Fibroblast of lung (primary cell): ENCODE data around the gene SPTBN2. TPM values are rescaled to one million over a fixed set of nuclear protein-coding genes. Genes with fewer than 3 reads are reported as not detected.

Source experiments
- DNase-seq, 2 donors: peaks; one replicate each; pipeline versions ENCODE4 v3.0.0 to v3.0.0-alpha.2; 2010; ENCODE audit warnings: low read depth in 2 of 2
- H2AFZ ChIP-seq: 2 replicates; pipeline ENCODE4 v1.5.1; 2012; ENCODE audit warnings: low read length, control low read depth, inconsistent platforms
- H3K27ac ChIP-seq: 2 replicates; pipeline ENCODE4 v1.5.1; 2011; ENCODE audit warnings: low read length, control low read depth; ENCODE audit not compliant: insufficient read depth
- H3K27me3 ChIP-seq: 2 replicates; pipeline ENCODE4 v1.5.1; 2011; ENCODE audit warnings: mild to moderate bottlenecking, low read length; ENCODE audit not compliant: control insufficient read depth, insufficient read depth
- H3K36me3 ChIP-seq: 2 replicates; pipeline ENCODE4 v1.5.1; 2011; ENCODE audit warnings: low read length; ENCODE audit not compliant: control insufficient read depth, insufficient read depth
- H3K4me1 ChIP-seq: 2 replicates; pipeline ENCODE4 v1.5.1; 2011; ENCODE audit warnings: low read length; ENCODE audit not compliant: control insufficient read depth, insufficient read depth; ENCODE audit errors: extremely low read depth
- H3K4me2 ChIP-seq: 2 replicates; pipeline ENCODE4 v1.5.1; 2011; ENCODE audit warnings: low read length, control low read depth; ENCODE audit not compliant: insufficient read depth; ENCODE audit errors: extremely low read depth
- H3K4me3 ChIP-seq, 4 experiments: fragments of 200-600 bp in 1 of 4; sonication (generic) in 1 of 4; replicated peaks in 1 of 4; 2 replicates each; pipeline ENCODE4 v1.5.1; 2011 to 2016; ENCODE audit warnings: low read length in 4 of 4, low read depth in 3 of 4, mild to moderate bottlenecking in 3 of 4, control low read depth in 2 of 4, inconsistent platforms in 1 of 4, mixed read lengths in 1 of 4; ENCODE audit not compliant: insufficient read depth in 1 of 4; ENCODE audit errors: control extremely low read depth in 1 of 4
- H3K79me2 ChIP-seq: 2 replicates; pipeline ENCODE4 v1.5.1; 2012; ENCODE audit warnings: mild to moderate bottlenecking, low read length, inconsistent platforms; ENCODE audit not compliant: control insufficient read depth, insufficient read depth
- H3K9ac ChIP-seq: 2 replicates; pipeline ENCODE4 v1.5.1; 2011; ENCODE audit warnings: mild to moderate bottlenecking, low read length, control low read depth; ENCODE audit not compliant: insufficient read depth
- H3K9me3 ChIP-seq: 2 replicates; pipeline ENCODE4 v1.5.1; 2012; ENCODE audit warnings: low read depth, low read length; ENCODE audit not compliant: control insufficient read depth, insufficient read depth
- H4K20me1 ChIP-seq: 2 replicates; pipeline ENCODE4 v1.5.1; 2011; ENCODE audit warnings: low read length; ENCODE audit not compliant: control insufficient read depth, insufficient read depth; ENCODE audit errors: extremely low read depth
- EZH2 ChIP-seq: IDR thresholded peaks from 2 replicates; pipeline ENCODE4 v1.5.1; 2012; ENCODE audit warnings: low read length, control low read depth, mild to moderate bottlenecking; ENCODE audit errors: missing control alignments
- polyA plus RNA-seq, 2 donors: library from polyadenylated mRNA; depleted of rRNA in 1 of 2; stranded (reverse) in 1 of 2; unstranded in 1 of 2; fragments of >200 nt; gene quantifications; 2 replicates each; pipeline ENCODE4 v1.2.1, GENCODE V29; 2011 to 2012; ENCODE audit warnings: missing spikeins in 1 of 2
- total RNA-seq: library from RNA; depleted of rRNA; stranded (reverse); fragments of >200 nt; gene quantifications from 2 replicates; pipeline ENCODE4 v1.2.1, GENCODE V29; 2014
- TF ChIP-seq, protein P1 (sequence below), 2 donors: IDR thresholded peaks in 1 of 2; conservative IDR thresholded peaks in 1 of 2; 1 replicate in 1 of 2; 2 replicates in 1 of 2; pipeline ENCODE4 v1.5.1; 2011 to 2012; ENCODE audit warnings: low read length in 2 of 2, control low read depth in 1 of 2, inconsistent platforms in 1 of 2, low read depth in 1 of 2, mild to moderate bottlenecking in 1 of 2

SPTBN2 gene
- total and polyA plus RNA-seq, 2 donors (not counting 1 experiment from before 2014, with no cell fraction given), result 0.09 to 0.99 TPM

DNA sequence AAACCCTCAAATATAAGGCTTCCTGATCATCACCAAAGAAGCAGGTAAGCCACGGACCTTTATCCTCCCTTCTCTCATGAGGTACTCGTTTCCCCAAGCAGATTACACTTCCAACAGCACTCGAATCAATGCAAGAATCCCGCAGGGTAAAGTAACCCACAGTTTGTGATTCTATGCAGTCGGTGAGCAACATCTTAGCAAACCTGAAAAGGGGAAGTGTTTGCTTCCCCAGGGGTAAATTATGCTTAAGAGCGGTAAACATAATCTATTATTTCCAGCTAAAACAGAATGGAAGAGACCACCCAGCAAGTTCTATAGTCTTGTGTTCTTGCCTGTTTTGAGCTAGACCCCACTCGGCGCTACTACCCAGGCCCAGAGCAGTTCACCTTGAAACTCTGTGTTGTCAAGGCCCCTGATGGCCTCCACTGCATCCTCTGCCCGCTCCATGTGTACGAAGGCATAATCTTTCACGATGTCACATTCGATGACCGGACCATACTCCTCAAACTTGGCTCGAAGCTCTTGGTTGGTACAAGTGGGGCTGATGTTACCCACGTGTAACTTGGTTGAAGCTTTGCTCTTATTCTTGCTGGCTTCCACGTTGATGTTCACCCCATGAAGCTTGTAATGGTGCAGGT is 52.6 kb downstream of the SPTBN2 start:
- peaks cover 5% of the 10 kb centered on the region for H3K36me3 ChIP-seq
- TF ChIP-seq, protein P1, sequence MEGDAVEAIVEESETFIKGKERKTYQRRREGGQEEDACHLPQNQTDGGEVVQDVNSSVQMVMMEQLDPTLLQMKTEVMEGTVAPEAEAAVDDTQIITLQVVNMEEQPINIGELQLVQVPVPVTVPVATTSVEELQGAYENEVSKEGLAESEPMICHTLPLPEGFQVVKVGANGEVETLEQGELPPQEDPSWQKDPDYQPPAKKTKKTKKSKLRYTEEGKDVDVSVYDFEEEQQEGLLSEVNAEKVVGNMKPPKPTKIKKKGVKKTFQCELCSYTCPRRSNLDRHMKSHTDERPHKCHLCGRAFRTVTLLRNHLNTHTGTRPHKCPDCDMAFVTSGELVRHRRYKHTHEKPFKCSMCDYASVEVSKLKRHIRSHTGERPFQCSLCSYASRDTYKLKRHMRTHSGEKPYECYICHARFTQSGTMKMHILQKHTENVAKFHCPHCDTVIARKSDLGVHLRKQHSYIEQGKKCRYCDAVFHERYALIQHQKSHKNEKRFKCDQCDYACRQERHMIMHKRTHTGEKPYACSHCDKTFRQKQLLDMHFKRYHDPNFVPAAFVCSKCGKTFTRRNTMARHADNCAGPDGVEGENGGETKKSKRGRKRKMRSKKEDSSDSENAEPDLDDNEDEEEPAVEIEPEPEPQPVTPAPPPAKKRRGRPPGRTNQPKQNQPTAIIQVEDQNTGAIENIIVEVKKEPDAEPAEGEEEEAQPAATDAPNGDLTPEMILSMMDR (conservative IDR thresholded peaks at IDR 0.05 in 1 of 2, IDR thresholded peaks at IDR 0.05 in 1 of 2; ENCODE audit: low read depth in 1 of 2, low read length in 2 of 2), result no peak
- no peak for TF ChIP-seq EZH2
- no peak overlapping the region for H2AFZ ChIP-seq
- H3K4me1 ChIP-seq, result peaks cover 4% of the 10 kb centered on the region
- peak overlapping the region; percentile 100 for H3K4me2 ChIP-seq
- peak overlapping the region; percentile 87 for H3K27ac ChIP-seq
- H4K20me1 ChIP-seq, result no peaks in the 10 kb centered on the region
- H3K9ac ChIP-seq, result no peak overlapping the region
- H3K9me3 ChIP-seq, result no peaks in the 10 kb centered on the region
- no peaks in the 10 kb centered on the region for H3K27me3 ChIP-seq
- peaks cover 22% of the 10 kb centered on the region for H3K79me2 ChIP-seq
- peak overlapping the region; percentile 32 to 84 (median 82) for H3K4me3 ChIP-seq
- no peak for DNase-seq

DNA sequence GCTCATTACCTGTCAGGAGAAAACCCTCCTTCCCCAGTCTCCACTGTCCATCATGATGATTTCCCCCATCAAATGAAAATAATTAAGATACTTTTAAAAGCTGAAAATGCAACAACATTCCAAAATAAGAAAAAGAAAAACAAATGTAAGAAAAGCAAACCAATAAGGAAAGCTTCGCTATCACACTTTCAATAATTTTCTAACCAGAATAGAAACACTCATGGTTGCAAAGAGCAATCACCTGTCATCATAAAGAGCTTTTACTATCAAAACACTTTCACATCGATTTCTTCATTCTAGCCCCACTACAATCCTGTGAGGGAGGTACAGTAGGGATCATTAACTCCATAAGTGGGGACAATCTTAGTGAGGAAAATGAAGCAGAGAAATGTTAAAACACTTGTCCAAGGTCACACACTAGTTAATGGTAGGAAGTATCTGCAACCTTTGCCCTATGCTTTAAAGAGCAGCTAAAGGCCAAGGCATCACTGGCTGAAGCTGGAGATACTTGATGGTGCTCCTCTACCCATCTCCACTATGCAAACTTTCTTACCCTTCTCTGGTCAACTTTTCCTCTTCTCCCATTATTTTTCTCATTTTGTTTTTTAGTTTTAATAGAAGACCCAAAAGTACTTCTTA is 53.9 kb downstream of the SPTBN2 start:
- peak overlapping the region; percentile 40 for H3K4me2 ChIP-seq
- DNase-seq, result no peak
- no peak overlapping the region for H3K27ac ChIP-seq
- H3K79me2 ChIP-seq, result peaks cover 25% of the 10 kb centered on the region
- no peak overlapping the region for H2AFZ ChIP-seq
- no peaks in the 10 kb centered on the region for H3K9me3 ChIP-seq
- H3K36me3 ChIP-seq, result peaks cover 5% of the 10 kb centered on the region
- peaks cover 4% of the 10 kb centered on the region for H3K4me1 ChIP-seq
- H3K9ac ChIP-seq, result no peak overlapping the region
- no peak for TF ChIP-seq EZH2
- TF ChIP-seq, protein P1 (conservative IDR thresholded peaks at IDR 0.05 in 1 of 2, IDR thresholded peaks at IDR 0.05 in 1 of 2; ENCODE audit: low read depth in 1 of 2, low read length in 2 of 2), result no peak
- no peaks in the 10 kb centered on the region for H4K20me1 ChIP-seq
- no peaks in the 10 kb centered on the region for H3K27me3 ChIP-seq
- H3K4me3 ChIP-seq, result no peak overlapping the region

DNA sequence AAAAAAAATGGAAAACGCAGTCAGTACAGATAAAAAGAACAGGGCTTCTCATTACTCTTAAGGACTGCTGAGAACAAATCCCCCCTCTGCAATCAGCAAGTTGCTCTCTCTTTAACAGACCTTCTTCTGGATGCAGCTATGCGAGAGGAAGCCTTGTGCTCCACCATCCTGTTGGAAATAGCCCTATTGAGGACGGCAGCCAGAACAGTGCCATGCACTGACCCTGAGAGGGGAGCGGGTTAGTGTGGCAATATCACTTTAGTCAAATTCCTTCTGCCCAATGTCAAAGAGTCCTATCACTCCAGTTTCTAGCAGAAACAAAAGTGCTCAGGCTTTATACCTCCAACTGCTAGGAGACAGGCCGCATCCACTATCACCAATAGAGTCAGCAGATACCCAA is 58.2 kb downstream of the SPTBN2 start:
- TF ChIP-seq, protein P1 (conservative IDR thresholded peaks at IDR 0.05 in 1 of 2, IDR thresholded peaks at IDR 0.05 in 1 of 2; ENCODE audit: low read depth in 1 of 2, low read length in 2 of 2), result no peak
- no peak for TF ChIP-seq EZH2
- H3K36me3 ChIP-seq, result peaks cover 13% of the 10 kb centered on the region
- no peak overlapping the region for H3K27ac ChIP-seq
- H3K79me2 ChIP-seq, result peaks cover 16% of the 10 kb centered on the region
- no peaks in the 10 kb centered on the region for H4K20me1 ChIP-seq
- H3K4me1 ChIP-seq, result no peaks in the 10 kb centered on the region
- H2AFZ ChIP-seq, result no peak overlapping the region
- H3K4me3 ChIP-seq, result no peak overlapping the region
- no peak overlapping the region for H3K4me2 ChIP-seq
- H3K27me3 ChIP-seq, result no peaks in the 10 kb centered on the region
- DNase-seq, result no peak
- H3K9me3 ChIP-seq, result no peaks in the 10 kb centered on the region
- H3K9ac ChIP-seq, result no peak overlapping the region
